Fibroblast of lung (primary cell): ENCODE measurements around the gene SLC35E1. TPM values are rescaled to one million over a fixed set of nuclear protein-coding genes. Genes with fewer than 3 reads are reported as not detected.

Source experiments
- DNase-seq, 2 donors: peaks; one replicate each; pipeline versions ENCODE4 v3.0.0 to v3.0.0-alpha.2; 2010; ENCODE audit warnings: low read depth in 2 of 2
- H2AFZ ChIP-seq: 2 replicates; pipeline ENCODE4 v1.5.1; 2012; ENCODE audit warnings: low read length, control low read depth, inconsistent platforms
- H3K27ac ChIP-seq: 2 replicates; pipeline ENCODE4 v1.5.1; 2011; ENCODE audit warnings: low read length, control low read depth; ENCODE audit not compliant: insufficient read depth
- H3K27me3 ChIP-seq: 2 replicates; pipeline ENCODE4 v1.5.1; 2011; ENCODE audit warnings: mild to moderate bottlenecking, low read length; ENCODE audit not compliant: control insufficient read depth, insufficient read depth
- H3K36me3 ChIP-seq: 2 replicates; pipeline ENCODE4 v1.5.1; 2011; ENCODE audit warnings: low read length; ENCODE audit not compliant: control insufficient read depth, insufficient read depth
- H3K4me1 ChIP-seq: 2 replicates; pipeline ENCODE4 v1.5.1; 2011; ENCODE audit warnings: low read length; ENCODE audit not compliant: control insufficient read depth, insufficient read depth; ENCODE audit errors: extremely low read depth
- H3K4me2 ChIP-seq: 2 replicates; pipeline ENCODE4 v1.5.1; 2011; ENCODE audit warnings: low read length, control low read depth; ENCODE audit not compliant: insufficient read depth; ENCODE audit errors: extremely low read depth
- H3K4me3 ChIP-seq, 4 experiments: fragments of 200-600 bp in 1 of 4; sonication (generic) in 1 of 4; replicated peaks in 1 of 4; 2 replicates each; pipeline ENCODE4 v1.5.1; 2011 to 2016; ENCODE audit warnings: low read length in 4 of 4, low read depth in 3 of 4, mild to moderate bottlenecking in 3 of 4, control low read depth in 2 of 4, inconsistent platforms in 1 of 4, mixed read lengths in 1 of 4; ENCODE audit not compliant: insufficient read depth in 1 of 4; ENCODE audit errors: control extremely low read depth in 1 of 4
- H3K79me2 ChIP-seq: 2 replicates; pipeline ENCODE4 v1.5.1; 2012; ENCODE audit warnings: mild to moderate bottlenecking, low read length, inconsistent platforms; ENCODE audit not compliant: control insufficient read depth, insufficient read depth
- H3K9ac ChIP-seq: 2 replicates; pipeline ENCODE4 v1.5.1; 2011; ENCODE audit warnings: mild to moderate bottlenecking, low read length, control low read depth; ENCODE audit not compliant: insufficient read depth
- H3K9me3 ChIP-seq: 2 replicates; pipeline ENCODE4 v1.5.1; 2012; ENCODE audit warnings: low read depth, low read length; ENCODE audit not compliant: control insufficient read depth, insufficient read depth
- H4K20me1 ChIP-seq: 2 replicates; pipeline ENCODE4 v1.5.1; 2011; ENCODE audit warnings: low read length; ENCODE audit not compliant: control insufficient read depth, insufficient read depth; ENCODE audit errors: extremely low read depth
- EZH2 ChIP-seq: IDR thresholded peaks from 2 replicates; pipeline ENCODE4 v1.5.1; 2012; ENCODE audit warnings: low read length, control low read depth, mild to moderate bottlenecking; ENCODE audit errors: missing control alignments
- polyA plus RNA-seq, 2 donors: library from polyadenylated mRNA; depleted of rRNA in 1 of 2; stranded (reverse) in 1 of 2; unstranded in 1 of 2; fragments of >200 nt; gene quantifications; 2 replicates each; pipeline ENCODE4 v1.2.1, GENCODE V29; 2011 to 2012; ENCODE audit warnings: missing spikeins in 1 of 2
- total RNA-seq: library from RNA; depleted of rRNA; stranded (reverse); fragments of >200 nt; gene quantifications from 2 replicates; pipeline ENCODE4 v1.2.1, GENCODE V29; 2014
- TF ChIP-seq, protein P1 (sequence below), 2 donors: IDR thresholded peaks in 1 of 2; conservative IDR thresholded peaks in 1 of 2; 1 replicate in 1 of 2; 2 replicates in 1 of 2; pipeline ENCODE4 v1.5.1; 2011 to 2012; ENCODE audit warnings: low read length in 2 of 2, control low read depth in 1 of 2, inconsistent platforms in 1 of 2, low read depth in 1 of 2, mild to moderate bottlenecking in 1 of 2

SLC35E1 gene
- total and polyA plus RNA-seq, 2 donors (not counting 1 experiment from before 2014, with no cell fraction given) = 19.0 to 36.1 TPM

- Histone ChIP-seq H4K20me1 (peaks cover 8% of the 10 kb centered on the region), H3K4me1 (peaks cover 6% of the 10 kb centered on the region), H3K9me3 (no peaks in the 10 kb centered on the region), H3K4me3 (no peak overlapping the region), H3K27me3 (no peaks in the 10 kb centered on the region), H3K79me2 (peaks cover 88% of the 10 kb centered on the region), H3K36me3 (no peaks in the 10 kb centered on the region), H3K9ac (no peak overlapping the region), H3K27ac (no peak overlapping the region), H3K4me2 (no peak overlapping the region), H2AFZ (no peak overlapping the region)
- DNase-seq = no peak
- no peak for TF ChIP-seq EZH2
- TF ChIP-seq, protein P1, sequence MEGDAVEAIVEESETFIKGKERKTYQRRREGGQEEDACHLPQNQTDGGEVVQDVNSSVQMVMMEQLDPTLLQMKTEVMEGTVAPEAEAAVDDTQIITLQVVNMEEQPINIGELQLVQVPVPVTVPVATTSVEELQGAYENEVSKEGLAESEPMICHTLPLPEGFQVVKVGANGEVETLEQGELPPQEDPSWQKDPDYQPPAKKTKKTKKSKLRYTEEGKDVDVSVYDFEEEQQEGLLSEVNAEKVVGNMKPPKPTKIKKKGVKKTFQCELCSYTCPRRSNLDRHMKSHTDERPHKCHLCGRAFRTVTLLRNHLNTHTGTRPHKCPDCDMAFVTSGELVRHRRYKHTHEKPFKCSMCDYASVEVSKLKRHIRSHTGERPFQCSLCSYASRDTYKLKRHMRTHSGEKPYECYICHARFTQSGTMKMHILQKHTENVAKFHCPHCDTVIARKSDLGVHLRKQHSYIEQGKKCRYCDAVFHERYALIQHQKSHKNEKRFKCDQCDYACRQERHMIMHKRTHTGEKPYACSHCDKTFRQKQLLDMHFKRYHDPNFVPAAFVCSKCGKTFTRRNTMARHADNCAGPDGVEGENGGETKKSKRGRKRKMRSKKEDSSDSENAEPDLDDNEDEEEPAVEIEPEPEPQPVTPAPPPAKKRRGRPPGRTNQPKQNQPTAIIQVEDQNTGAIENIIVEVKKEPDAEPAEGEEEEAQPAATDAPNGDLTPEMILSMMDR (conservative IDR thresholded peaks at IDR 0.05 in 1 of 2, IDR thresholded peaks at IDR 0.05 in 1 of 2; ENCODE audit: low read depth in 1 of 2, low read length in 2 of 2) = no peak
Measured at GRCh38 chr19:16588824-16589577, 16.8 kb upstream of the SLC35E1 start.

DNA sequence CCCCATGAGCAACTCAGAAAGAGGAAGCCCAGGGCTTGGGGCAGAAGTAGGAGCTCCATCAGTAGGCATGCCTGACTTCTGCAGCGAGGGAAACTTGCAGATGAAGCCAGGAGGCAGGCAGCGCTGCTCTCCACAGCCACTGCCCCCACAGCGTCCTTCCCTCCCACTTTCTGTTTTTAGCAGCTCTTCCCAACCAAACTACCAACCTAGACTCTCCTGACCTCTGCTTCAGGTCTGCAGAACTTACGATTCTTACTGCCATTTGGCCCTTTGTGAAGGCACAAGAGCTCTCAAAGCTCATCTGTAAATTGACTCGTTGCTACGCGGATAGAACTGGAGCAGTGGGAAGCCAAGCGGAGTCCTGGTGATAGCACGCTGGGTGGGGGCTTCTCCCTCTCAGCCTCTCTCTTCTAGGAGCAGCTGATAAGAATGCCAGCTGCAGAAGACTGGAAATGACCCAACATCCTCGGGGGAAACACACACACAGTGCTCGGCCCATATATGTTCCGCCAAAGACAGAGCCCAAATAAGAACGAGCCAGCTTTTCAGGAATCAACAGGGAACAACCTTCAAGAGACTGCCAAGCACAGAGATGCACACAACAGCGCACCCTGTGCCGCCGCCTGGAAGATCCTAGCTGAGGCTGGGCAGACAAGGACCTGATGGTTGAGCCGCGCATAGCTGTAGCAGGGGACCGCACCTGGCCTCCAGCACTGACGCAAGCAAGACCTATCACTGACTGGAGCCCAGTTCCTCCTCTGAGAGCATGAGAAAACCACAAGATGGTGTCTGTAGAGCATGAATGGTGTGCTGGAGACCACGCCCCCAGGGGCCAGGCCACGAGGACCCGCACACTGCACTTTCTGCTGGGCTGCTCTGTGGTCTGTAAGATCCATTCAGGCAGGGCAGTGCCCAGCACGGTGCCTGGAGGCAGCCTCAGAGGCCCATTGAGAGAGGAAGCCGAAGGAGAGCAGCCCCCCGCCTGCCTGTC is 15.9 kb upstream of the SLC35E1 start:
- peak overlapping the region; percentile 75 for H3K4me2 ChIP-seq
- no peak overlapping the region for H2AFZ ChIP-seq
- no peaks in the 10 kb centered on the region for H3K36me3 ChIP-seq
- H3K27me3 ChIP-seq = no peaks in the 10 kb centered on the region
- H3K27ac ChIP-seq = no peak overlapping the region
- H3K79me2 ChIP-seq = peaks cover 88% of the 10 kb centered on the region
- no peaks in the 10 kb centered on the region for H3K9me3 ChIP-seq
- H3K9ac ChIP-seq = no peak overlapping the region
- peaks cover 10% of the 10 kb centered on the region for H4K20me1 ChIP-seq
- TF ChIP-seq, protein P1 (conservative IDR thresholded peaks at IDR 0.05 in 1 of 2, IDR thresholded peaks at IDR 0.05 in 1 of 2; ENCODE audit: low read depth in 1 of 2, low read length in 2 of 2) = no peak
- TF ChIP-seq EZH2 = no peak
- peak; percentile 13 to 50 for DNase-seq
- peak overlapping the region in 1 of 4 experiments; percentile 6 for H3K4me3 ChIP-seq
- peaks cover 10% of the 10 kb centered on the region for H3K4me1 ChIP-seq
